Loucy (cell line): ENCODE results near the gene SQSTM1.

Experiments used
- H2AFZ ChIP-seq: fragments of 200-600 bp; sonication (generic); 2 replicates; pipeline ENCODE4 v1.6.0; 2016; ENCODE audit warnings: antibody characterized with exemption, mild to moderate bottlenecking, low read length, moderate library complexity
- H3F3A ChIP-seq: fragments of 200-600 bp; 2 replicates; pipeline ENCODE4 v1.6.0; 2016; ENCODE audit warnings: antibody characterized with exemption, low read depth, mild to moderate bottlenecking
- H3K27me3 ChIP-seq: fragments of 200-600 bp; sonication (generic); 2 replicates; pipeline ENCODE4 v1.6.1; 2014; ENCODE audit warnings: low read length, mild to moderate bottlenecking; ENCODE audit not compliant: insufficient read depth, poor library complexity, severe bottlenecking
- H3K36me3 ChIP-seq: fragments of 200-600 bp; sonication (generic); 2 replicates; pipeline ENCODE4 v1.6.1; 2016; ENCODE audit warnings: low read length; ENCODE audit not compliant: insufficient read depth
- H3K4me1 ChIP-seq: fragments of 200-600 bp; sonication (generic); 2 replicates; pipeline ENCODE4 v1.5.1; 2014; ENCODE audit warnings: low read length, mild to moderate bottlenecking; ENCODE audit not compliant: insufficient read depth, poor library complexity, severe bottlenecking
- H3K4me2 ChIP-seq: fragments of 200-600 bp; sonication (generic); 2 replicates; pipeline ENCODE4 v1.6.0; 2014; ENCODE audit warnings: antibody characterized with exemption, low read length, low read depth, mild to moderate bottlenecking; ENCODE audit not compliant: poor library complexity, severe bottlenecking
- H3K4me3 ChIP-seq: fragments of 200-600 bp; sonication (generic); 2 replicates; pipeline ENCODE4 v1.5.1; 2014; ENCODE audit warnings: low read length, mild to moderate bottlenecking, mixed read lengths; ENCODE audit not compliant: poor library complexity, severe bottlenecking
- H3K79me2 ChIP-seq: fragments of 200-600 bp; sonication (generic); 2 replicates; pipeline ENCODE4 v1.6.1; 2014; ENCODE audit warnings: low read length; ENCODE audit not compliant: insufficient read depth
- H3K9ac ChIP-seq: fragments of 200-600 bp; sonication (generic); 2 replicates; pipeline ENCODE4 v1.6.0; 2014; ENCODE audit warnings: mild to moderate bottlenecking, low read depth, low read length, moderate library complexity; ENCODE audit not compliant: poor library complexity, severe bottlenecking
- H3K9me2 ChIP-seq: fragments of 200-600 bp; sonication (generic); replicated peaks from 2 replicates; pipeline ENCODE4 v1.6.1; 2016; ENCODE audit warnings: low read depth, low read length, mixed read lengths
- H3K9me3 ChIP-seq: fragments of 200-600 bp; sonication (generic); 2 replicates; pipeline ENCODE4 v1.6.1; 2014; ENCODE audit warnings: mild to moderate bottlenecking, antibody characterized with exemption, low read length, low read depth; ENCODE audit not compliant: insufficient read depth
- H4K20me1 ChIP-seq: fragments of 200-600 bp; sonication (generic); 2 replicates; pipeline ENCODE4 v1.6.0; 2014; ENCODE audit warnings: antibody characterized with exemption, low read length, mild to moderate bottlenecking; ENCODE audit not compliant: insufficient read depth, poor library complexity, severe bottlenecking
- CTCF ChIP-seq: fragments of 200-600 bp; sonication (generic); conservative IDR thresholded peaks from 2 replicates; pipeline ENCODE4 v1.5.1; 2014; ENCODE audit warnings: mild to moderate bottlenecking, antibody characterized with exemption, low read length
- EZH2phosphoT487 ChIP-seq: fragments of 200-600 bp; IDR thresholded peaks from 2 replicates; pipeline ENCODE4 v1.6.1; 2018; ENCODE audit warnings: antibody characterized with exemption, mild to moderate bottlenecking, moderate library complexity, borderline replicate concordance

The SQSTM1 gene

GRCh38 chr5:179874136-179874535, 53.4 kb downstream of the SQSTM1 start:
- Histone ChIP-seq H3K9me2 (no peaks in the 10 kb centered on the region), H3K36me3 (peaks cover 5% of the 10 kb centered on the region; the same call in 1 of the 2 replicates)

GRCh38 chr5:179874536-179875292, 54.0 kb downstream of the SQSTM1 start:
- H3K4me1 ChIP-seq = no peaks in the 10 kb centered on the region
- H4K20me1 ChIP-seq = no peaks in the 10 kb centered on the region
- H3K27me3 ChIP-seq = no peaks in the 10 kb centered on the region
- peaks cover 5% of the 10 kb centered on the region; the same call in 1 of the 2 replicates for H3K36me3 ChIP-seq
- H3K4me3 ChIP-seq = no peak overlapping the region
- no peaks in the 10 kb centered on the region for H3K9me2 ChIP-seq
- no peak for TF ChIP-seq EZH2phosphoT487
- no peak for TF ChIP-seq CTCF
- no peak overlapping the region for H2AFZ ChIP-seq
- H3K9ac ChIP-seq = no peak overlapping the region
- no peak overlapping the region for H3K4me2 ChIP-seq
- no peaks in the 10 kb centered on the region for H3K9me3 ChIP-seq
- no peaks in the 10 kb centered on the region for H3F3A ChIP-seq
- no peaks in the 10 kb centered on the region for H3K79me2 ChIP-seq

More at GRCh38 chr5:179874136-179874535, 53.4 kb downstream of the SQSTM1 start:
- H3K4me3 ChIP-seq = no peak overlapping the region
- H3K27me3 ChIP-seq = no peaks in the 10 kb centered on the region
- no peaks in the 10 kb centered on the region for H3F3A ChIP-seq
- H3K4me1 ChIP-seq = no peaks in the 10 kb centered on the region
- H3K4me2 ChIP-seq = no peak overlapping the region
- TF ChIP-seq EZH2phosphoT487 (no peak), CTCF (no peak)
- H4K20me1 ChIP-seq = no peaks in the 10 kb centered on the region
- no peaks in the 10 kb centered on the region for H3K9me3 ChIP-seq
- H3K79me2 ChIP-seq = no peaks in the 10 kb centered on the region
- H2AFZ ChIP-seq = no peak overlapping the region
- no peak overlapping the region for H3K9ac ChIP-seq

GRCh38 chr5:179875741-179876609, 55.3 kb downstream of the SQSTM1 start:
- TF ChIP-seq CTCF (no peak), EZH2phosphoT487 (no peak)
- no peak overlapping the region for H2AFZ ChIP-seq
- no peak overlapping the region for H3K9ac ChIP-seq
- H3K36me3 ChIP-seq = peaks cover 5% of the 10 kb centered on the region; the same call in 1 of the 2 replicates
- H3K4me3 ChIP-seq = no peak overlapping the region
- H3K79me2 ChIP-seq = no peaks in the 10 kb centered on the region
- H4K20me1 ChIP-seq = no peaks in the 10 kb centered on the region
- H3K4me2 ChIP-seq = no peak overlapping the region
- H3K27me3 ChIP-seq = no peaks in the 10 kb centered on the region
- no peaks in the 10 kb centered on the region for H3K9me3 ChIP-seq
- no peaks in the 10 kb centered on the region for H3K4me1 ChIP-seq
- H3K9me2 ChIP-seq = no peaks in the 10 kb centered on the region
- no peaks in the 10 kb centered on the region for H3F3A ChIP-seq
